ENCODE measurements around the gene SIK3. TPM values are rescaled to one million over a fixed set of nuclear protein-coding genes. Genes with fewer than 3 reads are reported as not detected.
"Not testable (repeated sequence)": the region's sequence is repeated elsewhere in the genome, so short reads cannot be mapped to it uniquely, and the experiment has no call there.

SIK3 gene
- total RNA-seq, 1 donor from 2014 or later: 29.4 TPM

DNA sequence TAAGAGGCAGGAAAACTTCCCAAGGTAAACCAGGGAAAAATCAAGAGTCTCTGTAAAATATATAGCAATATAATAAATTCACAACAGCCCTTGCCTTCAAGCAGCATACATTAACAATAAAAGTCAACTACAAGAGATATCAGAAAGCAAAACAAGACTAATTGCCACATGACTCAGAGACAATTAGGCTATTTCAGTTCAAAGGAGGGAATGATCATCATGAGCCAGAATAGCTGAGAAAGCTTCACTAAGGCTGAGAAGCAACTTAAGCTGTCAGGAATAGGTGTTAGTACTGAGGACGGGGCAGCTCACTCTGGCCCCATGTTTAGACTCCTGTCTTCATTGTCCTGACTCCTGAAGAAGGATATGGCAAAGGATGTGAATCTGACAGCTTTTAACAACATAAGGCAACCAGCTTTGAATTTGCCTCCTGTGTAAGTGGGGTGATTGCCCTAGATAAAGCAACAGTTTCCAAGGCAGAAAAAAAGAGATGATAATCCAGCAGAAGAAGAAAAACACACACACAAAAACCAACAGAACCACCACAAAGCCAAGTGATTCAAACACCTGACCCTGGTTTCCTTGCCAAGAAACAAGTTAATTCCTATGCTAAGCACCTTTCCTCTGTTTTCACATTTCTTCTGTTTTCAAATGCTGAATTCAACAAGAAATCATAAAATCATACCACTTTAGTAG is 60.8 kb downstream of the SIK3 start:
- Mint-ChIP-seq H3K27ac (ENCODE audit: unreplicated experiment) (peak overlapping the region; percentile 96), H3K36me3 (ENCODE audit: low read depth, unreplicated experiment) (no peaks in the 10 kb centered on the region), H3K4me3 (ENCODE audit: unreplicated experiment) (peak overlapping the region; percentile 9), H3K27me3 (ENCODE audit: unreplicated experiment) (no peaks in the 10 kb centered on the region), H3K9me3 (ENCODE audit: unreplicated experiment) (no peaks in the 10 kb centered on the region), H3K4me1 (ENCODE audit: unreplicated experiment) (peaks cover 51% of the 10 kb centered on the region)
- TF ChIP-seq, protein P1, sequence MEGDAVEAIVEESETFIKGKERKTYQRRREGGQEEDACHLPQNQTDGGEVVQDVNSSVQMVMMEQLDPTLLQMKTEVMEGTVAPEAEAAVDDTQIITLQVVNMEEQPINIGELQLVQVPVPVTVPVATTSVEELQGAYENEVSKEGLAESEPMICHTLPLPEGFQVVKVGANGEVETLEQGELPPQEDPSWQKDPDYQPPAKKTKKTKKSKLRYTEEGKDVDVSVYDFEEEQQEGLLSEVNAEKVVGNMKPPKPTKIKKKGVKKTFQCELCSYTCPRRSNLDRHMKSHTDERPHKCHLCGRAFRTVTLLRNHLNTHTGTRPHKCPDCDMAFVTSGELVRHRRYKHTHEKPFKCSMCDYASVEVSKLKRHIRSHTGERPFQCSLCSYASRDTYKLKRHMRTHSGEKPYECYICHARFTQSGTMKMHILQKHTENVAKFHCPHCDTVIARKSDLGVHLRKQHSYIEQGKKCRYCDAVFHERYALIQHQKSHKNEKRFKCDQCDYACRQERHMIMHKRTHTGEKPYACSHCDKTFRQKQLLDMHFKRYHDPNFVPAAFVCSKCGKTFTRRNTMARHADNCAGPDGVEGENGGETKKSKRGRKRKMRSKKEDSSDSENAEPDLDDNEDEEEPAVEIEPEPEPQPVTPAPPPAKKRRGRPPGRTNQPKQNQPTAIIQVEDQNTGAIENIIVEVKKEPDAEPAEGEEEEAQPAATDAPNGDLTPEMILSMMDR (IDR thresholded peaks at IDR 0.05; ENCODE audit: unreplicated experiment): no peak
- peak; percentile 8 for DNase-seq (ENCODE audit: low spot score)

- H3K27me3 Mint-ChIP-seq (ENCODE audit: unreplicated experiment): peaks cover 2% of the 10 kb centered on the region
- no peak for DNase-seq (ENCODE audit: low spot score)
- no peaks in the 10 kb centered on the region for H3K9me3 Mint-ChIP-seq (ENCODE audit: unreplicated experiment)
- H3K36me3 Mint-ChIP-seq (ENCODE audit: low read depth, unreplicated experiment): no peaks in the 10 kb centered on the region
- H3K27ac Mint-ChIP-seq (ENCODE audit: unreplicated experiment): no peak overlapping the region
- no peak overlapping the region for H3K4me3 Mint-ChIP-seq (ENCODE audit: unreplicated experiment)
- TF ChIP-seq, protein P1 (IDR thresholded peaks at IDR 0.05; ENCODE audit: unreplicated experiment): no peak
- H3K4me1 Mint-ChIP-seq (ENCODE audit: unreplicated experiment): peaks cover 34% of the 10 kb centered on the region
Measured at GRCh38 chr11:117034901-117035300, 63.3 kb downstream of the SIK3 start.

DNA sequence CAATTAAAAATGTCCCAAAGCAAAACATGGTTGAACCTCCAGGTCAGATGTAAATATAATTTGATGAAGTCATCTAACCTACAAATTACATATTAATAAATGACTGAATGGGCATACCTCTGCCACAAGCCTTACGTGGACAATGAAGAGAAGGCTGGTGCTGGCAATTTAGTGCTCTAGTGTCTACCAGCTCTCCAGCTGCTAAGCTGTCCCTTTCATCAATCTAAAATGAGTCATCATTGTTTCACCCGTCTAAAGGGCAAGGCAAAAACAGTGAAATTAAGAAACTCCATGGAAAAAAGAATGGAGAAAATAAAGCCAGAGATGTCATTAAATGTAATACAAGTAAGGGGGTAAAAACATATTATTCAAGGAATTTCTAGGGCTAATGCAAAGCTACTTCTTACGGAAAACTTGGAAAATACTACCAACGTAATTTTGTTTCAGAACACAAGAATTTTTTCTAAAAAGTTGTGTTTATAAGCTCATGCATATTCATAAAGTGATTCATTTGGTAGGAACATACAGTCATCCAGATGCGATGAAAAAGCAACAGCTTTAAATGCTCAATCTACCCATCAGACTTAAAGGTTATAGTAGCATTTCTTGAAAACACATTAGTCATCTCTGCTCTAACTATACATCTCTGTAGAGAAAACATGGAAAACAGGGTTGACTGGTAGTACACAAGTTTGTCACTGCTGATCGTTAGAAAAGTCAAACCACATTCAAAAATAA is 71.5 kb downstream of the SIK3 start:
- H3K36me3 Mint-ChIP-seq (ENCODE audit: low read depth, unreplicated experiment): no peaks in the 10 kb centered on the region
- no peak for DNase-seq (ENCODE audit: low spot score)
- peaks cover 3% of the 10 kb centered on the region for H3K27me3 Mint-ChIP-seq (ENCODE audit: unreplicated experiment)
- TF ChIP-seq, protein P1 (IDR thresholded peaks at IDR 0.05; ENCODE audit: unreplicated experiment): no peak
- H3K9me3 Mint-ChIP-seq (ENCODE audit: unreplicated experiment): no peaks in the 10 kb centered on the region
- peaks cover 11% of the 10 kb centered on the region for H3K4me1 Mint-ChIP-seq (ENCODE audit: unreplicated experiment)
- no peak overlapping the region for H3K4me3 Mint-ChIP-seq (ENCODE audit: unreplicated experiment)
- H3K27ac Mint-ChIP-seq (ENCODE audit: unreplicated experiment): no peak overlapping the region

GRCh38 chr11:117023707-117024106 is 74.5 kb downstream of the SIK3 start:
- not testable (repeated sequence) for H3K9me3 Mint-ChIP-seq (ENCODE audit: unreplicated experiment); H3K4me3 Mint-ChIP-seq (ENCODE audit: unreplicated experiment); H3K27me3 Mint-ChIP-seq (ENCODE audit: unreplicated experiment); H3K27ac Mint-ChIP-seq (ENCODE audit: unreplicated experiment); H3K36me3 Mint-ChIP-seq (ENCODE audit: low read depth, unreplicated experiment); DNase-seq (ENCODE audit: low spot score)
- peaks cover 11% of the 10 kb centered on the region for H3K4me1 Mint-ChIP-seq (ENCODE audit: unreplicated experiment)

DNA sequence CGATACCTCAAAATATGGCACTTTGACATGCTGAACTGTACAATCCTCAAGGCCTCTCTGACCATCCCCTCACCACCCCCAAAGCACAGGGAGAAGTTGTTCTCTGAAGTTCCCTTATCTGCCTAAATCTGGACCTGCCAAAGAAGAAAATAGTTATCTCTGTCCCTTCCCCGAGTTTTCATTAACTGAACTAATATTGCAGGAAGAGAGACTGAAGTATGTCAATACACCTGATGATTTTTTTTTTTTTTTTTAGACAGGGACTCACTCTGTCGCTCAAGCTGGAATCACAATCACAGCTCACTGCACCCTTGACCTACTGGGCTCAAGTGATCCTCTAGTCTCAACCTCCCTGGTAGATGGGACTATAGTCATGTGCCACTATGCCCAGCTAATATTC is 75.0 kb downstream of the SIK3 start:
- Mint-ChIP-seq H3K4me3 (ENCODE audit: unreplicated experiment) (no peak overlapping the region), H3K9me3 (ENCODE audit: unreplicated experiment) (no peaks in the 10 kb centered on the region), H3K27ac (ENCODE audit: unreplicated experiment) (no peak overlapping the region), H3K4me1 (ENCODE audit: unreplicated experiment) (peaks cover 8% of the 10 kb centered on the region), H3K27me3 (ENCODE audit: unreplicated experiment) (peaks cover 2% of the 10 kb centered on the region), H3K36me3 (ENCODE audit: low read depth, unreplicated experiment) (no peaks in the 10 kb centered on the region)
- TF ChIP-seq, protein P1 (IDR thresholded peaks at IDR 0.05; ENCODE audit: unreplicated experiment): no peak
- DNase-seq (ENCODE audit: low spot score): no peak
